Activated CD4-positive, alpha-beta memory T cell treated with anti-CD3 and anti-CD28 coated beads for 36 hours (primary cell): ENCODE data around the gene NPAS2. TPM values are rescaled to one million over a fixed set of nuclear protein-coding genes. Genes with fewer than 3 reads are reported as not detected.

ENCODE experiments used
- CTCF ChIA-PET: fragments of 350-600 bp; sonication (Branson Sonifier 250); formaldehyde crosslinking; loops from one replicate; lab custom pipeline; 2021; ENCODE audit warnings: antibody characterized with exemption, inconsistent platforms; lab: Charles Lee
- POLR2A ChIA-PET: fragments of 350-600 bp; sonication (Branson Sonifier 250); formaldehyde crosslinking; loops from one replicate; lab custom pipeline; 2021; ENCODE audit warnings: antibody characterized with exemption; lab: Charles Lee
- DNase-seq: peaks from one replicate; pipeline ENCODE4 v3.0.0-alpha.2; 2020
- H3K27ac Mint-ChIP-seq: one replicate; pipeline ENCODE4 v1.8.0; 2021; ENCODE audit warnings: mixed read lengths
- H3K27me3 Mint-ChIP-seq: one replicate; pipeline ENCODE4 v1.8.0; 2021; ENCODE audit warnings: mixed read lengths
- H3K36me3 Mint-ChIP-seq: one replicate; pipeline ENCODE4 v1.8.0; 2021; ENCODE audit warnings: mixed read lengths
- H3K4me1 Mint-ChIP-seq: one replicate; pipeline ENCODE4 v1.8.0; 2021; ENCODE audit warnings: low read depth, mixed read lengths
- H3K4me3 Mint-ChIP-seq: one replicate; pipeline ENCODE4 v1.8.0; 2021; ENCODE audit warnings: mild to moderate bottlenecking, mixed read lengths
- H3K9me3 Mint-ChIP-seq: one replicate; pipeline ENCODE4 v1.8.0; 2021; ENCODE audit warnings: mixed read lengths
- intact Hi-C: fragments of 100-400 bp; cut with micrococcal nuclease; formaldehyde crosslinking; loops from one replicate; pipeline ENCODE4 v1.15.1; 2023
- total RNA-seq, 2 experiments: library from RNA; stranded (reverse); gene quantifications; one replicate each; pipeline ENCODE4 v1.2.3, GENCODE V29; 2021

NPAS2 gene
- total RNA-seq, 2 experiments from 2014 or later: 1.4 to 2.3 TPM

DNA sequence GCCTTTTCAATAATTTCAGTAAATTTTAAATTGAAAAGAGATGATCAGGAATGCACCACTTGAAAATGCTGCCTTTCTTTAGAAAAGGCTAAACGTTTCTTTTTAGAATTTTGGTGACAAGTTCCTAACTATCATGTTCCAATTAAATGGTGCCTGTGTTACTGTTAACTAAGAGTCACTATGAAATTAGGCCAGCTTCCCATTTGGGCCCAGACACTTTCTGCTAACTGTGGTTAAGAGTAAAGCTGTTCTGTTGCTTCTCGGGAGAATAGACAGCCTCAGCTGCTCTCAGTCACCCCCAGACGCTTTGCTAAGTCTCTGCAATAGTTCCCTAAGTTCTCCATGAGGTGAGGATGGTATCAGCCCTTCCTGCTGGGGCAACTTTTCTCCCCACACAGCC, 90.2 kb downstream of the NPAS2 start:
- POLR2A ChIA-PET: no interaction called here
- no peaks in the 10 kb centered on the region for H3K4me1 Mint-ChIP-seq
- H3K27me3 Mint-ChIP-seq: peaks cover 4% of the 10 kb centered on the region
- H3K9me3 Mint-ChIP-seq: no peaks in the 10 kb centered on the region
- H3K4me3 Mint-ChIP-seq: no peak overlapping the region
- intact Hi-C loops: no loop called here
- no peaks in the 10 kb centered on the region for H3K36me3 Mint-ChIP-seq
- no peak for DNase-seq
- CTCF ChIA-PET: no interaction called here
- no peak overlapping the region for H3K27ac Mint-ChIP-seq

DNA sequence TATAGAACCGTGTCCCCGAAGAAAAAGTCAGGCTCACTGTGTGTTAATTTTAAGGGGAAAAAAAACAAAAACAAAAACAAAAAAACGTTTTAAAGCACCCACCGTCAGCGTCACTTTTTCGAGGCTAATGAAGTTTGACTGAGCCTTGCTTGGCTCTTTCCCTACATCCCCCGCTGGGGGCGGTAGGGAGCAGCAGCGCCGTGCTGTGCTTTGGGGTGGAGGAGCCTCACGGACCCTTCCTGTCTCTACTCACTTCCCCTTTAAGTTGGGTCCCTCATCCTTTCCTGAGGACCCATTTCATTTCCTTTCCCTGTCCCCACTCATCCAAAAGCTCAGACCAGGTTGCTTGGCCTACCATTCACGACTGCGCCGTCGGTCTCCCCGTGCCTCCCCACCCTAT, 99.4 kb downstream of the NPAS2 start:
- intact Hi-C loops: no loop called here
- H3K36me3 Mint-ChIP-seq: no peaks in the 10 kb centered on the region
- POLR2A ChIA-PET: no interaction called here

DNA sequence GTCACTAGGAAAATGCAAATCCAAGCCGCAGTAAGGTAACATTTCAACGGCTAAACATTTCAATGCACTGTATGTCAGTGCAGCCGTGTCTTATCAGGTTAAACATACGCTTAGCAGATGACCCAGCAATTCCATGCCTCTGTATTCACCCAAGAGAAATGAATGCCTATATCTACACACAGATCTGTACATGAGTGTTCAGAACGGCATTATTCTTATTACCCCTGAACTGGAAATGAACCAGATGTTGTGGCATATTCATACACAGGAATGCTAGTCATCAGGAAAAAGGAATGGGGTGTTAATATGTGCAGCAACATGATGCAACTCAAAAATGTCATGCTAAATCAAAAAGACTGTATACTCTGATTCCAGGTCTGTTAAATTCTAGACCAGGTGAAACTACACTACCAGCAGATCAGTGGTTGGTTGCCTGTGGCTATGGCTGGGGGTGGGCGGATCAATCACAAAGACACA, 101.8 kb downstream of the NPAS2 start:
- POLR2A ChIA-PET: no interaction called here

More for the DNA sequence above, 99.4 kb downstream of the NPAS2 start:
- Mint-ChIP-seq H3K4me3 (no peak overlapping the region), H3K9me3 (peaks cover 4% of the 10 kb centered on the region), H3K4me1 (peaks cover 5% of the 10 kb centered on the region), H3K27ac (no peak overlapping the region), H3K27me3 (peaks cover 2% of the 10 kb centered on the region)
- DNase-seq: peak; percentile 40
- CTCF ChIA-PET: interaction anchor here (0.8 to 2.4 kb wide), 6 partner anchors 10 to 309 kb away, joined by 3 to 11 read pairs (median 4); no protein-coding TSS in a partner anchor

DNA sequence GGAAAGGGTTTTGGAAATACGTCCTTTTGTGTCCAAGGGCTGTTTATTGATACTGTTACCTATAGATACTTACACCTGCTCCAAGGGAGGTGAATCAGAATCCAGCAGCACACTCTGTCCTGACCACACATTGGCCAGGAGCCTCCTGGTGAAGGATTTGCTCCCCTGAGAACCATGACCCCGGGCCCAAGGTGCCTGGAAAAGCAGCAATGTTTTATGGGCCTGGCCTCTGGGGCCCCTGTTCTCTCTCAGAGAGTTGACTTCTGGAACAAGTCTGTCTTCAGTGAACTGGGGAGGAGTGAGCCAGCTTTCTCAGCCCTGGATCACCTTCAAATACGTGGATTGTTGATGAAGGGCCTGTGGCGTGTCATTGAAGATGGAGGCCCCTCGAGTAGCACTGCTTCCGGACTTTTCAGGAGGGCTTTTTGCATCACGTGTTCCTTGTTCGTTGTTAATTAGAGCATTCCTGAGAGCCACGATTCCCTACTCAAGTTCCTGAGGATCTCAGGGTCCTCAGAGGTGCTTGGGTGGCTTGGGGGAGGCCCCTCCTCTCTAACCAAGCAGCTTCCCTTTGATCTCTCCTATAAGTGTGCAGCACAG, 103.6 kb downstream of the NPAS2 start:
- ChIA-PET CTCF (interaction anchor here (2.0 kb wide), 1 partner anchor 193 kb away, joined by 5 read pairs; no protein-coding TSS in a partner anchor), POLR2A (no interaction called here)
- intact Hi-C loops: loop anchor here (2.0 kb wide), 1 partner anchor 17 kb away; no protein-coding TSS in a partner anchor
- H3K27ac Mint-ChIP-seq: peak overlapping the region; percentile 24
- no peaks in the 10 kb centered on the region for H3K27me3 Mint-ChIP-seq
- H3K9me3 Mint-ChIP-seq: no peaks in the 10 kb centered on the region
- no peak for DNase-seq
- no peak overlapping the region for H3K4me3 Mint-ChIP-seq
- peaks cover 17% of the 10 kb centered on the region for H3K4me1 Mint-ChIP-seq
- peaks cover 2% of the 10 kb centered on the region for H3K36me3 Mint-ChIP-seq

More for the DNA sequence above, 101.8 kb downstream of the NPAS2 start:
- no peak for DNase-seq
- Mint-ChIP-seq H3K4me3 (no peak overlapping the region), H3K36me3 (peaks cover 2% of the 10 kb centered on the region), H3K27me3 (no peaks in the 10 kb centered on the region), H3K27ac (no peak overlapping the region), H3K9me3 (no peaks in the 10 kb centered on the region), H3K4me1 (peaks cover 17% of the 10 kb centered on the region)
- CTCF ChIA-PET: no interaction called here
- intact Hi-C loops: no loop called here

DNA sequence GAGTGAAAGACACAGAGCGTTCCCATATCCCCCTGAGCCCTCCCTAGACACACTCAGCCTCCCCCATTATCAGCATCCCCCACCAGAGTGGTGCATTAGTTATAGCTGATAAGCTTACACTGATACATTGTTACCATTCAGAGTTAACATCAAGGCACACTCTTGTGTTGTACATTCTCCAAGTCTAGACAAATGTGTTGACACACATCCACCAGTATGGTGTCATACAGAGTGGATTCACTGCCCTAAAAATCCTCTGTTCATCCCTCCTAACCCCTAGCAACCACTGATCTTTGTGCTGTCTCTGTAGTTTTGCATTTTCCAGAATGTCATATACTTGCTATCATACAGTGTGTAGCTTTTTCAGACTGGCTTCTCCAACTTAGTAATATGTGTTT, 104.2 kb downstream of the NPAS2 start:
- intact Hi-C loops: loop anchor here (2.0 kb wide), 1 partner anchor 17 kb away; no protein-coding TSS in a partner anchor
- H3K36me3 Mint-ChIP-seq: peaks cover 2% of the 10 kb centered on the region
- CTCF ChIA-PET: interaction anchor here (2.0 kb wide), 1 partner anchor 194 kb away, joined by 5 read pairs; no protein-coding TSS in a partner anchor
- H3K4me1 Mint-ChIP-seq: peaks cover 17% of the 10 kb centered on the region
- H3K27me3 Mint-ChIP-seq: no peaks in the 10 kb centered on the region
- peak overlapping the region; percentile 60 for H3K4me3 Mint-ChIP-seq
- no peak for DNase-seq
- POLR2A ChIA-PET: interaction anchor here (0.9 kb wide), 1 partner anchor 17 kb away, joined by 3 read pairs; no protein-coding TSS in a partner anchor
- H3K9me3 Mint-ChIP-seq: no peaks in the 10 kb centered on the region
- H3K27ac Mint-ChIP-seq: peak overlapping the region; percentile 91

DNA sequence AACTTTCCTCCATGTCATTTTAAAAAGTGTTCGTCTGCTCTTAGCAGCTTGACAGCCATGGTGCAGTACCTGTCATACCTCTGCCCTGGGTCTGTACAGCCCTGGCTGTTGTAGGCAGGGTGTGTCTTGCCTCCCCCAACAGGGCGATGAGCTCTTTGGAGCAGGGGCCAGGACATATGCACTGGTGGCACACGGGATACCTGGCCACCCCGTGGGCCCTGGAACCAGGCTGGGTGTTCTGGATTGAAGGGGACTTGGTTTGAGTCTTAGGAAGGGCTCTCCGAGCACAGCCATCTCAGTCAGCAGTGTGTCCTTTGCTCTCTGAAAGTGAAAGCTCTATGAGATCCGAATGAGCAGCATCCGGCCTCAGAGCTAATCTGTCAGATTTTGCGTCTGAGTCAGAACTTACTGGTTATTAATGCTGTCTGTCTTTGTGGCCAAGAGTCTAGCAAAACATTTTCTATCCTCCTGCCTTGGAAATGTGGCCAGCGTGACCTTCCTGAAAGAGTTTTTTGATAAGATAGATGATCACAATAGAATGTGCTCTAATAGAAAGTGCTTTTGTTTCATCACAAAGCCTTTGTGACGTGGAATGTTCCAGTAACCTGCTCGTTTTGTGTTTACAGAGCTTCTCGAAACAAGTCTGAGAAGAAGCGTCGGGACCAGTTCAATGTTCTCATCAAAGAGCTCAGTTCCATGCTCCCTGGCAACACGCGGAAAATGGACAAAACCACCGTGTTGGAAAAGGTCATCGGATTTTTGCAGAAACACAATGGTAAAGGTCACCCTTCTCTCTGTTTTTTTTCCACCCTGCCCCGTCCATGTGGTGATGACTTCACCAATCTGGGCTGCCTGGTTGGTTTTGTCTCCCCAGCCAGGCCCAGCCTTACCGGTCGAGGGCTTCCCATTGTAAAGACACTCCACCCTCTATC, 104.8 kb downstream of the NPAS2 start:
- Mint-ChIP-seq H3K4me1 (peaks cover 17% of the 10 kb centered on the region), H3K27me3 (no peaks in the 10 kb centered on the region), H3K4me3 (peak overlapping the region; percentile 60), H3K9me3 (no peaks in the 10 kb centered on the region), H3K27ac (peak overlapping the region; percentile 91), H3K36me3 (peaks cover 2% of the 10 kb centered on the region)
- ChIA-PET POLR2A (interaction anchor here (0.6 to 0.9 kb wide), 2 partner anchors 16 to 152 kb away, joined by 3 read pairs; no protein-coding TSS in a partner anchor), CTCF (interaction anchor here (2.0 kb wide), 1 partner anchor 194 kb away, joined by 5 read pairs; no protein-coding TSS in a partner anchor)
- intact Hi-C loops: loop anchor here (2.0 kb wide), 1 partner anchor 16 kb away; no protein-coding TSS in a partner anchor
- DNase-seq: peak; percentile 66

DNA sequence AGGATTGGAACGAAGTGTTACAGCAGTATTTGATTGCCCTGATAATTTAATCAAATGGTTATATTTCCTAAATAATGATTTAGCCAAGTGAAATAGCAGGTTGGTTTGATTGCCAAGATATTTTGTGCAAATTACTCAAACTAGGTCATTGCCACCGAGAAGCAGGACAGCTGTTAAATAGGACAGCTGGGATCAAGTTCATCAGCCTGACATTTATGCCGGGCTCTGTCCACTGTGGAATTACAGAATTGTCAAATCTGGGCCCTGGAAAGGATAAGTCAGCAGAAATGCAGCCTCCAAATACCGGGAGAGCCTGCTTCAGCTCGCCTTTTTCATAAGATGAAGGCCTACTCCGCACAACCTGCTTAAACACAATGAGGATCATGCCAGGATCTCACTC, 108.3 kb downstream of the NPAS2 start:
- POLR2A ChIA-PET: no interaction called here
- intact Hi-C loops: no loop called here
- Mint-ChIP-seq H3K4me3 (no peak overlapping the region), H3K27me3 (no peaks in the 10 kb centered on the region), H3K9me3 (no peaks in the 10 kb centered on the region), H3K4me1 (peaks cover 17% of the 10 kb centered on the region), H3K36me3 (peaks cover 2% of the 10 kb centered on the region), H3K27ac (no peak overlapping the region)
- CTCF ChIA-PET: no interaction called here
- no peak for DNase-seq

DNA sequence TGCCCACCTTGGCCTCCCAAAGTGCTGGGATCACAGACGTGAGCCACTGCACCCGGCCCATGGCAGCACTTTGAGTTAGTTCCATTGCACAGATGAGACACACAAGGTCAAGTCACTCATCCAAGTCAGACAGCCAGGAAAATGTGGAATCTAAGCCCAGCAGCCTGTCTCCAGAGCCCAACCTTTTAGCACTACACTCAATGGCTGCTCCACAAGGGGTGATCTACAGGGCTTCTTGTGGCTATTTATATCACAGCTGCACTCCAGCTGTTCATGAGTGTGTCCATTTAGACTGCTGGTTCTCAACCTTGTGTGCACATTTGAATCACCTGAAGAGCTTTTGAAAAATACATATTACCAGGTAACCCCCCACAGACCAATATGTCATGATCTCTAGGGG, 109.2 kb downstream of the NPAS2 start:
- DNase-seq: no peak
- peaks cover 2% of the 10 kb centered on the region for H3K36me3 Mint-ChIP-seq
- H3K4me3 Mint-ChIP-seq: no peak overlapping the region
- POLR2A ChIA-PET: no interaction called here
- H3K27ac Mint-ChIP-seq: no peak overlapping the region
- no peaks in the 10 kb centered on the region for H3K9me3 Mint-ChIP-seq
- CTCF ChIA-PET: interaction anchor here (1.1 to 1.8 kb wide), 2 partner anchors 8 to 10 kb away, joined by 3 to 11 read pairs; no protein-coding TSS in a partner anchor
- H3K4me1 Mint-ChIP-seq: peaks cover 13% of the 10 kb centered on the region
- no peaks in the 10 kb centered on the region for H3K27me3 Mint-ChIP-seq
- intact Hi-C loops: no loop called here

DNA sequence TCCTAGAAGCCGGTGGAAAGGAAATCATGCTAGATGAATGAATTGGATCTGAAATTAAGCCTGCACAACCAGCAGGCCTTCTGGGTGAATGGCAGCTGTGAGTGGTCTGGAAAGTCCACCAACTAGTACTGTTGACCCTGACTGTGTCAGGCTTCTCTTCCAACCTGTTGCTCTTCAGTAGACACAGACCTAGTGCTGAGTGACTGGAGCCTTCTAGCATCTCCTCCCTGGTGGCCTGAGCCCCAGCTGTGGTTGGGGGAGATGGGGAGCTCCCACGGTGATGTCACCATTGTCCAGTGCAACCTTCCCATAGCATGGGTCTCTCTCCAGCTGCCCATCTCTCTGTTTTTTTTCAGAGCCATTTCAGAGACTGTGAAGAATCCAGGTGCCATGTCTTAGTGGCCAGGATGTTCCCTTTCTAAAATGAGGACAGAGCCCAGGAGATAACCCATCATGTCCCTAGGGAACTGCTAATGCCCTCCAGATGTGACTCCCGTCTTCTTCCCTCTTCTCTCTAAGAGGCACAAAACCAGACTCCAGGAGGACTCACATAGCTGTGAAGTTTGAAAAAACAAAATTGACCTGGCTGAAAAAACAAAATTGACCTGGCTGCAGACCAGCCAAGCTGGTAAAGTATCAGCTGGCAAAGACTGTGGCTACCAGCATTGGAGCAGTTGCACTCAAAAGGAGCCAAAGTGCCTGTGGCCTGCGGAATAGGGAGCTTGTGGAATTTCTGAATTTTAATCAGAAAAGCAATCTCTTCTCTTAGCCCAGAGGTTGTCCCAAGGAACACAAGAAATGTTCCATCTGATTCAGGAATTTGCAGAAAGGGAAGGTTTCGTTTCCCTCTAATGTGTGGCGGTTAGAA, 114.8 kb downstream of the NPAS2 start:
- intact Hi-C loops: no loop called here
- Mint-ChIP-seq H3K36me3 (no peaks in the 10 kb centered on the region), H3K27ac (no peak overlapping the region), H3K27me3 (no peaks in the 10 kb centered on the region), H3K4me3 (no peak overlapping the region), H3K9me3 (no peaks in the 10 kb centered on the region), H3K4me1 (no peaks in the 10 kb centered on the region)
- ChIA-PET CTCF (interaction anchor here (1.5 kb wide), 1 partner anchor 16 kb away, joined by 3 read pairs; no protein-coding TSS in a partner anchor), POLR2A (no interaction called here)
- DNase-seq: no peak

DNA sequence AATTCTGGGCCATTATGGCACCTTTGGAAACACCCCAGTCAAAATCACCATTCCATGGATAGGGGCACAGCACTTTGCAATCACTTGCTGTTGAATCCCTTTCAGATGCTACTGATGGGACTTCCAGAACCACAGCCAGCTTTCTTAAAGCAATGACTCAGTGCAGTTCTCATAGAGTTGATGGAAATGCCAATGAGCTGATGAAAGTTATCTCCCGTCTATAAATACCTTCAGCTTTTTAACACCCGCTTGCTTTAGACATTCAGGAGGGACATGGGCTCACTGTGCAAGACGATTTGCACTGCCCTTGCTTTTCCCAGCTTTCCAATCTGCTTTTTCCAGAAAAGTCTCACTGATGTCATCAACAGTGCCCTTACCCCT, 115.4 kb downstream of the NPAS2 start:
- Mint-ChIP-seq H3K9me3 (no peaks in the 10 kb centered on the region), H3K27me3 (no peaks in the 10 kb centered on the region), H3K27ac (no peak overlapping the region), H3K4me1 (peaks cover 3% of the 10 kb centered on the region), H3K4me3 (no peak overlapping the region), H3K36me3 (no peaks in the 10 kb centered on the region)
- ChIA-PET CTCF (interaction anchor here (1.5 kb wide), 1 partner anchor 17 kb away, joined by 3 read pairs; no protein-coding TSS in a partner anchor), POLR2A (no interaction called here)
- intact Hi-C loops: no loop called here
- DNase-seq: no peak

DNA sequence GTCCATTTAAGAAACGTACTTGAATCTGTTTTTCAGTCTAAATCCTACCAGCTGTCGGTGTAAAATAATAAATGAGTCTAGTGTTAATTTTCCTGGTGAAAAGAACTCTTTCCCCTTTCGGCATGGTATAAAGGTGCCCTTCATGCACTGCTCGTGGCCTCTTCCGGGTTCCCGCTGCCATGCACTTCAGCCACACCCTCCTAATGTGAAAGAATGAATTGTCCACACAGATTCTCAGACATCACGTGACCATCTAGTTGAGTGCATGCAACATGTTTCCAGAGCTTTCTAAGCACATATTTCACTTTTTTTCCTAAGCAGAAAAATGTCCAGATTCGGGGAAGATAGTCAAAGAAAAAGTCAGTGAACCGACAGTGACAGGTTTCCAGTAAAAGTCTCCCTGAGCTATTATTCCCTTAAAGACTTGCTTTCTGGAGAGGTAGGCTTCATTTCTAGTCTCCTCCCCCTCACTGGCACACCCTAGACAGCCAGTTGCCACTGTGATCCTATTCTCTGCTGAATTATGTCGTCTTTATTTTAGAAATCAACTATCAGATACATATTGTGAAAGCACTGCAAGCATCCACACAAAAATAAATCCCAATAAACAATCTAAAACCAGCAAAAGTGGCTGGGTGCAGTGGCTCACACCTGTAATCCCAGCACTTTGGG, 116.3 kb downstream of the NPAS2 start:
- intact Hi-C loops: no loop called here
- ChIA-PET POLR2A (no interaction called here), CTCF (no interaction called here)
- H3K36me3 Mint-ChIP-seq: no peaks in the 10 kb centered on the region
- H3K4me1 Mint-ChIP-seq: peaks cover 11% of the 10 kb centered on the region
- H3K4me3 Mint-ChIP-seq: no peak overlapping the region
- no peak for DNase-seq
- no peaks in the 10 kb centered on the region for H3K9me3 Mint-ChIP-seq
- no peak overlapping the region for H3K27ac Mint-ChIP-seq
- no peaks in the 10 kb centered on the region for H3K27me3 Mint-ChIP-seq
